NCI-H1417 (cell line): ENCODE data around the gene TPRG1L.

Source experiments
- DNase-seq, 3 experiments: peaks; one replicate each; lab custom pipeline; 2025; lab: John Stamatoyannopoulos, UW

The TPRG1L gene

DNA sequence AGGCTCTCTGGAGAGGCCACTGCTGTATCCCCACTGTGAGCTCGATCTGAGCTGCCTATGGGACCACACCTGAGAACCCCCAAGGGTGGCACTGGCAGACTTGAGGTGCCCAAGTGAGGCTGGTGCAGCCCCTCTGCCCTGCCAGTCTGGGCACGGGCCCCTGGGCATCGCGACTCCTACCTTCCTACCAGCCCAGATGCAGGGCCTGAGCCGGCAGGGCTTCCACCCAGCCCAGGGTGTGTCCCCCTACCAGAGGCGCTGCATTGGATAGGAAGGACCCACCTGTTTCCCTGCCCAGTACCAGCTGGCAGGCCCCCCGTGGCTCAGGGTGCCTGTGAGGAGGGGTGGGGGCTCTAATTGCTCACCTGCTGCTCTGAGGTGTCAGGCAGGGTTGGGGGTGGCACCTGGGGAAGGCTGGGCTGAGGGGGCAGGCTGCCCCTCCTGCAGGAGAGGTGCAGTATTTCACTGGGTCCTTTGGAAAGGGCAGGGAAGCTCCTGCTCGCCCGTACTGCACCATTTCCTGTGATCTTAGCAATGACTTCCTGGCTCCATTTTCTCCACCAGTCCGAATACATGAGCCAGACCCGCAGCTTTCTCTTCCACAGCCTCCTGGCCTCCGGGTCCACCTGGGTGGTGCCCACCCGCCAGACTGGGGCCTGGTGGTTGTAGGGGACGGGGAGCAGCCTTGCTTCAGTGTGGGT lies 39.3 kb downstream of the TPRG1L start:
- peak in 2 of 3 experiments; percentile 80 to 82 for DNase-seq

DNA sequence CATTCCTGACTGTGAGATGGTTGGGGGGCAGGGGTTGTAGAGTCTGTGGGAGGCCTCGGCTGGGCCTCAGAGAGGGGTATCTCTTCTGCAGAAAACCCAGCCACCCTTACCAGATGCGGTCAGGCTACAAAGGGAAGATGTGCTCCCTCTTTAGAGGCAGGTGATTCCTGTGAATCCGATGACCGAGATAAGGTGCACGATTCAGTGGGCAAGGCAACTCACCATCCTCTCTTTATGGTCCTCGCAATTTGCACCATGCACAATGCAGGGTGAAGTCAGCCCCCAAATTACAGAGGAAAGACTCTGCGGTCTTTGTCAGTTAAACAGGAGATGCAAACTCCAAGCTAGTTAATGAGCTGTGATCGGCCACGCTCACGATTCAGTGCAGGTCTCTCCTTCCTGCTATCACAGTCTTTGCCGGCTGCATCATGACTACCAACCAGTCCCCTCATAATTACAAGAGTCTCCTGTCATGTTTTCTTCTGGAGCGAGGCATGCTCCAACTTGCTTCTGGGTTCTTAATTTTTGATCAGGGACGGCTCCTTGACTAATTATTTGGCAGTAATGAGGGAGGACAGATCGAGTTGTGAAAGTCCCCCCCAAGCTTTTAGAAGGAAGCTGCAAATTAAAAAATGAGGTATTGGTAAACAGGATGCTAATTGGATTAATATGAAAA lies 40.0 kb downstream of the TPRG1L start:
- DNase-seq: peak in 2 of 3 experiments; percentile 22 to 39

DNA sequence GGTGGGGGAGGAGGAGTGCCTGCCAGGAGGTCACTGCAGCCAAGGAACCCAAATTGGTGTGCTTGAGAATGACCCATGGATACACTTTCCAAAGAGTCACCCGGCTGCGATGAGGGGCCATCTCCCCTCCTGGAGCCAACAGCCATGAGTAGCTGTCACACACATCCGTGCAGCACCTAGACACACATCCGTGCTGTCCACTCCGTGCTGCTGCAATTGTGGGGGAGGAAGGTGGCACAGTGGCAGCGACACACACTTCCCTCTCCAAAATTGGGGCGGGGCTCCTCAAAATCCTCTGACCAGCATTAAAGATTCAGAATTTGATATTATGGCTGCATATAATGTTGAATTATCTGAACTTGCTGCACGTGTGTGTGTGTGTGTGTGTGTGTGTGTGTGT lies 43.3 kb downstream of the TPRG1L start:
- peak in 2 of 3 experiments; percentile 35 to 60 for DNase-seq

DNA sequence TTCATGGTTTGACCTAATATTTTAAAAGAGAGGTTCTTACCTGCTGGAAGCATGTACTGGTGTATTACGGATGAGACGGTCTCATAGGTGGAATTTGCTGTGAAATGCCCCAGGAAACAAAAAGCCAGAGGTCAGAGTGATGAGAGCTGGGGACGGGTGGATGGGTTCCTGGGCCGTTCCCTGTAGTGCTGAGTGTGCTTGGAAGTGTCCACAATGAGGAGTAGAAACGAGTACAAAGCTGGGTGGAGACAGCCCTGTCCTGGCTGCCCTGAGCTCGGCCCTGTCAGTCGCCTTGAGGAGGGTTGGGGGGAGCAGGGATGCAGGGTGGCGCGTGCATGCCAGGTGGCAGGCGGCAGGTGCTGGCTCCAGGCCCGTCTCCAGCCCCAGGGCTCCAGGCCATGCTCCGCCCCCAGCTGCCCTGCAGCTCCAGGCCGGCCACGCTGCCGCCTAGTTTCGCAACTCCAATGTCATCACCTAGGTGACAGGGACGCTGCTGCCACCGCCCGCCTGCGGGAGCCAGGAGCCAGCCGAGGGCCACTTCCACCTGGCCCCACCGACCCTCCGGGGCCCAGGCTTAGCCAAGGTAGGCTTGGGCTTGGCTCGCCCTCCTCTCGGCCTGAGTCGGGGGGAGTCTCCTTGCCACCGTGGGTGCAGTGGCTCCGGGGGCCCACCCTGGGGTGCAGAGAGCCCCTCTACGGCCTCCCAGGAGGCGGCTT lies 43.9 kb downstream of the TPRG1L start:
- peak; percentile 74 to 95 (median 90) for DNase-seq

- DNase-seq: no peak
Observed at GRCh38 chr1:3669421-3669821, 44.6 kb downstream of the TPRG1L start.

GRCh38 chr1:3669971-3670431 lies 45.2 kb downstream of the TPRG1L start:
- DNase-seq: no peak

DNA sequence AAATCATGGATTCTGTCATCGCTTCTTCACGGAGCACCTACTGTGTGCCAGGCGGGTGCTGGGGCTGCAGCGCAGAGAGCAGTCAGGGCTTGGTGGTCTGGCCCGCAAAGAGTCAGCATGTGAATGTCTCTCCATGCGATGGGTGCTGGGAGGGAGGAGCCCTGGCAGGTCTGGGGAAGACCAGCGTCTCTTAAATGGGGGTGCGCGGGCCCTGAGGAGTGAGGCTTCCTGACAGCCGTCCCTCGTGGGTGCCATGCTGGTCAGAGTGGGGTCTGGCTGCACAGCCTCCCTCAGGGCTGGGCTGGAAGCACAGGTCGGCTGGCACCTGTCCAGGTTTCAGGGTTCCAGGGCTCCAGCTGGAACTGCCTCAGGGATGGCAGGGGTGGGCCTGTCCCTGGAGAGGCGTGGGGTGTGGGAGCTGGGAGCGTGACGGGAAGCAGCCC lies 46.0 kb downstream of the TPRG1L start:
- DNase-seq: peak in 1 of 3 experiments; percentile 28

GRCh38 chr1:3671371-3672180 lies 46.8 kb downstream of the TPRG1L start:
- DNase-seq: peak in 2 of 3 experiments; percentile 56 to 74

DNA sequence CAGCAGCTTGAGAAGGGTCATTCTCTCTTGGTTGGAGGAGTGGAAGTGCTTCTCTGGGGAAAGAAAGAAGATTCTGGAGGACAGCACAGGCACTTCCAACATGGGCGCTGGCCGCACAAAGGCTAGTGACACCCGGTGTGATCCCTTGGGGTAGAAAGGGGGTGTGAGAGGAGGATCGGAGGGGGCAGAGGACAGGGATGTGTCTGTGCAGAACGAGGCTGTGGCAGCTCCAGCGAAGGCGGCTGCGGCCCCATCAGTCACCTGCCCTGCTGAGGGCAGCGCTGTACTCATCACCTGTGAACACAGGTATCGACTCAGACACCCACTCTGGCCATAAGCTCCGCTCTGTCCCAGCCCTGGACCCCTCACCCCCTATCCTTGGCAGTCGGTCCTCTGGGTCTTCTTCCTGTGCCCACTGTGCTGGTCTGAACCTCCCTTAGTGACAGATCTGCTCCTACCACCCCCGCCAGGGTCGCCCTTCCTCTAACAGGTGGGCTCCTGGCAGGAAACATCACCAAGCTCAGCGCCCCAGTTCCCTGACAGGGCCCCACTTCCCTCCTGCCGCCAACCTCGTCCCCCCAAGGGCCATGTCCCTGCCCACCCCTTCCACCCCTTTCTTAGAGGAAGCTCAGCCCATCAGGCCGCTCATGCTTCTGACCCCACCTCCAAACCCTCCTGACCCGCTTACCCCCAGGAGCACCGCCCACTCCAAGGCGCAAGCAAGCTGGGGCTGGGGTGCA lies 47.6 kb downstream of the TPRG1L start:
- DNase-seq: no peak

- no peak for DNase-seq
Observed at GRCh38 chr1:3672971-3673361, 48.2 kb downstream of the TPRG1L start.

- no peak for DNase-seq
Observed at GRCh38 chr1:3673381-3674099, 48.7 kb downstream of the TPRG1L start.

GRCh38 chr1:3674100-3675094 lies 49.6 kb downstream of the TPRG1L start:
- DNase-seq: peak in 2 of 3 experiments; percentile 21 to 23

DNA sequence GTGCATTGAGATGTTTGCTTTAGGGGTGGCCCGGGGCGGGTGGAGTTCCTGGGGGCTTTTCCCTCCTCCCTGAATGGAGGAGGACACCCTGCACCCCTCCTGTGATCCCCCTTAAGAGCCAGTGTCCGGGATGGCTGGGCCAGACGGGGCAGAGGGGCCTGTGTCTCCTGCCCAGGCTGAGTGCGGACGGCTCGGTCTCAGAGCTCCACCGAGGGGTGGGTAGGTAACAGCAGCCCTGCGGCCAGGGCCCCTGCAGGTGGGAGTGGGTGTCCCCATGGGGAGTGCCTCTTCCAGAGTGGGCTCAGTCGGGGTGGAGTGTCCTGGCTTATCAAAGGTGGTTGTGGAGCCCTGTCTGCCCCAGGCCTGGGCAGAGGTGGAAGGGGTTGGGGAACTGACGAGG lies 50.6 kb downstream of the TPRG1L start:
- DNase-seq: no peak

GRCh38 chr1:3676581-3677470 lies 52.0 kb downstream of the TPRG1L start:
- no peak for DNase-seq

- DNase-seq: no peak
Observed at GRCh38 chr1:3677484-3677883, 52.7 kb downstream of the TPRG1L start.

GRCh38 chr1:3678361-3679097 lies 53.7 kb downstream of the TPRG1L start:
- DNase-seq: no peak

DNA sequence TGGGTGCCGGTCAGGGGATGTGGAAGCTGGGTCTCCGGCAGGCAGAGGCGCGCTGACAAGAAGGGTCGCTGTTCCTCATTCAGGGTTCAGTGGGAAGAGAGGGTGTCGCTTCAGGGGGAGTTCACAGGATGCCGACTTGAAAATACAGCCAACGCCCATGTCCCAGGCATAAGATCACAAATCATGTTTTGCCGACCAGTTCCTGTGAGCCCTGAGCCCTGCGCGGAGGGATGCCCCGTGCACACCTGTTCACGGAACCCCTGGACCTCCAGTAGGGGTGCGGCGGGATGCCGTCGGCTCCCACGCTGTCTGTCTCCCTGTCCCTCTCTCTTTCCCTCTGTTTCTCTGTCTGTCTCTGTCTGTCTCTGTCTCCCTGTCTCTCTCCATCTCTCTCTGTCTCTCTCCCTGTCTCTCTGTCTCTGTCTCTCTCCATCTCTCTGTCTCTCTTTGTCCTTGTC lies 54.3 kb downstream of the TPRG1L start:
- DNase-seq: no peak
